Endodermal cell (in vitro differentiated cells): ENCODE results near the gene AAMDC. TPM values are rescaled to one million over a fixed set of nuclear protein-coding genes. Genes with fewer than 3 reads are reported as not detected.
A peak's percentile ranks its signal among the peaks of the same experiment; 100 is the strongest.

Experiments used
- DNase-seq: peaks from one replicate; pipeline ENCODE4 v3.0.0-alpha.2; 2017
- H3K27ac ChIP-seq: 2 replicates; pipeline ENCODE4 v1.5.1; 2013; ENCODE audit warnings: mild to moderate bottlenecking, low read depth, low read length, moderate library complexity
- H3K27me3 ChIP-seq: 2 replicates; pipeline ENCODE4 v1.6.1; 2013; ENCODE audit warnings: mild to moderate bottlenecking, low read length, moderate library complexity; ENCODE audit not compliant: insufficient read depth, control insufficient read depth, poor library complexity, severe bottlenecking
- H3K36me3 ChIP-seq: 2 replicates; pipeline ENCODE4 v1.7.0; 2013; ENCODE audit warnings: mild to moderate bottlenecking, low read length, moderate library complexity; ENCODE audit not compliant: control insufficient read depth, insufficient read depth
- H3K4me1 ChIP-seq: one replicate; pipeline ENCODE4 v1.7.0; 2013; ENCODE audit warnings: low read length; ENCODE audit not compliant: control insufficient read depth, insufficient read depth
- H3K4me3 ChIP-seq: 2 replicates; pipeline ENCODE4 v1.5.1; 2013; ENCODE audit warnings: mild to moderate bottlenecking, low read length, moderate library complexity
- H3K9ac ChIP-seq: 2 replicates; pipeline ENCODE4 v1.6.1; 2013; ENCODE audit warnings: mild to moderate bottlenecking, low read length, moderate library complexity; ENCODE audit not compliant: poor library complexity, severe bottlenecking; ENCODE audit errors: extremely low read depth
- H3K9me3 ChIP-seq: 2 replicates; pipeline ENCODE4 v1.6.1; 2013; ENCODE audit warnings: mild to moderate bottlenecking, low read length, moderate library complexity; ENCODE audit not compliant: control insufficient read depth
- H3K27ac Mint-ChIP-seq: 2 replicates; pipeline ENCODE4 v1.8.0; 2020; ENCODE audit warnings: mixed read lengths
- H3K27me3 Mint-ChIP-seq: 2 replicates; pipeline ENCODE4 v1.8.0; 2021; ENCODE audit warnings: mild to moderate bottlenecking, mixed read lengths; ENCODE audit not compliant: insufficient read depth
- H3K36me3 Mint-ChIP-seq: 2 replicates; pipeline ENCODE4 v1.8.0; 2020; ENCODE audit warnings: low read depth, mixed read lengths
- H3K4me1 Mint-ChIP-seq: 2 replicates; pipeline ENCODE4 v1.8.0; 2020; ENCODE audit warnings: mixed read lengths
- H3K4me3 Mint-ChIP-seq: 2 replicates; pipeline ENCODE4 v1.8.0; 2020; ENCODE audit warnings: mild to moderate bottlenecking, moderate library complexity, mixed read lengths
- H3K9me3 Mint-ChIP-seq: 2 replicates; pipeline ENCODE4 v1.8.0; 2020; ENCODE audit warnings: mild to moderate bottlenecking, mixed read lengths
- WGBS, 2 experiments: methylation state at CpG; one replicate each; pipeline versions ENCODE4 v1.1.5 to v1.1.7; 2013; ENCODE audit warnings: missing lambda C conversion rate in 2 of 2, mixed read lengths in 1 of 2; ENCODE audit not compliant: insufficient coverage in 1 of 2, insufficient read length in 1 of 2; 5-methylcytosine and 5-hydroxymethylcytosine counted together
- total RNA-seq, 2 donors: library from RNA; stranded (reverse); fragmentation: NEBNext Ultra II Directional in 1 of 2; extraction: Animal tissue kit (Norgen Biotek cat#: 25700) in 1 of 2; gene quantifications; 2 replicates in 1 of 2; 3 replicates in 1 of 2; pipeline ENCODE4 v1.2.1, GENCODE V29; 2021
- TF ChIP-seq, protein P1 (sequence below): fragments of 200-600 bp; sonication (generic); conservative IDR thresholded peaks from 2 replicates; pipeline ENCODE4 v1.5.0; 2021; ENCODE audit warnings: antibody characterized with exemption, mild to moderate bottlenecking

AAMDC gene
- total RNA-seq, 2 donors from 2014 or later = 19.0 to 27.0 TPM

DNA sequence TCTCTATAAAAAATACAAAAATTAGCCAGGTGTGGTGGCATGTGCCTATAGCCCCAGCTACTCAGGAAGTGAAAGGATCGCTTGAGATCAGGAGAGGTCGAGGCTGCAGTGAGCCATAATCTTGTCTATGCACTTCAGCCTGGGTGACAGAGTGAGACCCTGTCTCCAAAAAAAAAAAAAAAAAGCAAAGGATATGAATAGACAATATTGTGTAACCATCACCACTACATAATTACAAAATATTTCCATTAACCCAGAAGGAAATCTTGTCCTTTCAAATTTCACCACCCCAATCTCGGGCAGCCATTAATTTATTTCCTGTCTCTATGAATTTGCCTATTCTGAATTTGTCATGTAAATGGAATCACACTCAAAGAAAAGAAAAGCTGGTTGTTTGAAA, 21.6 kb upstream of the AAMDC start:
- TF ChIP-seq, protein P1, sequence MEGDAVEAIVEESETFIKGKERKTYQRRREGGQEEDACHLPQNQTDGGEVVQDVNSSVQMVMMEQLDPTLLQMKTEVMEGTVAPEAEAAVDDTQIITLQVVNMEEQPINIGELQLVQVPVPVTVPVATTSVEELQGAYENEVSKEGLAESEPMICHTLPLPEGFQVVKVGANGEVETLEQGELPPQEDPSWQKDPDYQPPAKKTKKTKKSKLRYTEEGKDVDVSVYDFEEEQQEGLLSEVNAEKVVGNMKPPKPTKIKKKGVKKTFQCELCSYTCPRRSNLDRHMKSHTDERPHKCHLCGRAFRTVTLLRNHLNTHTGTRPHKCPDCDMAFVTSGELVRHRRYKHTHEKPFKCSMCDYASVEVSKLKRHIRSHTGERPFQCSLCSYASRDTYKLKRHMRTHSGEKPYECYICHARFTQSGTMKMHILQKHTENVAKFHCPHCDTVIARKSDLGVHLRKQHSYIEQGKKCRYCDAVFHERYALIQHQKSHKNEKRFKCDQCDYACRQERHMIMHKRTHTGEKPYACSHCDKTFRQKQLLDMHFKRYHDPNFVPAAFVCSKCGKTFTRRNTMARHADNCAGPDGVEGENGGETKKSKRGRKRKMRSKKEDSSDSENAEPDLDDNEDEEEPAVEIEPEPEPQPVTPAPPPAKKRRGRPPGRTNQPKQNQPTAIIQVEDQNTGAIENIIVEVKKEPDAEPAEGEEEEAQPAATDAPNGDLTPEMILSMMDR = no peak
- H3K9me3 ChIP-seq = no peaks in the 10 kb centered on the region
- no peak overlapping the region for H3K4me3 ChIP-seq
- Mint-ChIP-seq H3K9me3 (peaks cover 5% of the 10 kb centered on the region), H3K27me3 (no peaks in the 10 kb centered on the region), H3K4me1 (peaks cover 4% of the 10 kb centered on the region), H3K27ac (no peak overlapping the region), H3K4me3 (no peak overlapping the region), H3K36me3 (peaks cover 22% of the 10 kb centered on the region)
- DNase-seq = no peak
- no peaks in the 10 kb centered on the region for H3K27me3 ChIP-seq
- 80 to 96% methylated on average over 1 to 2 of the region's 3 CpGs for WGBS, 2 experiments
- peaks cover 13% of the 10 kb centered on the region for H3K36me3 ChIP-seq
- no peaks in the 10 kb centered on the region for H3K4me1 ChIP-seq
- no peak overlapping the region for H3K9ac ChIP-seq
- H3K27ac ChIP-seq = no peak overlapping the region

DNA sequence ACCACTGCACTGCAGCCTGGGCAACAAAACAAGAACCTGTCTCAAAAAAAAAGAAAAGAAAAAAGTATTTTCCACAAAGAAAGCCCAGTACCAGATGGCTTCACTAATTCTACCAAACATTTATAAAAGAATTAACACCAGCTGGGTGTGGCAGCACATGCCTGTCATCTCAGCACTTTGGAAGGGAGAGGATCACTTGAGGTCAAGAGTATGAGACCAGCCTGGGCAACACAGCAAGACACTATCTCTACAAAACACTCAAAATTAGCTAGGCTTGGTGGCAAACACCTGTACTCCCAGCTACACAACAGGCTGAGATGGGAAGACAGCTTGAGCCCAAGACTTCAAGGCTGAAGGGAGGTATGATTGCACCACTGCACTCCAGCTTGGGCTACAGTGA, 20.5 kb upstream of the AAMDC start:
- H3K36me3 ChIP-seq = peaks cover 13% of the 10 kb centered on the region
- Mint-ChIP-seq H3K4me3 (no peak overlapping the region), H3K36me3 (peaks cover 19% of the 10 kb centered on the region), H3K27ac (no peak overlapping the region), H3K9me3 (peaks cover 1% of the 10 kb centered on the region), H3K27me3 (no peaks in the 10 kb centered on the region), H3K4me1 (peaks cover 4% of the 10 kb centered on the region)
- no peaks in the 10 kb centered on the region for H3K27me3 ChIP-seq
- H3K9ac ChIP-seq = no peak overlapping the region
- no peaks in the 10 kb centered on the region for H3K9me3 ChIP-seq
- no peak overlapping the region for H3K4me3 ChIP-seq
- TF ChIP-seq, protein P1 = no peak
- H3K27ac ChIP-seq = no peak overlapping the region
- H3K4me1 ChIP-seq = no peaks in the 10 kb centered on the region
- no peak for DNase-seq

DNA sequence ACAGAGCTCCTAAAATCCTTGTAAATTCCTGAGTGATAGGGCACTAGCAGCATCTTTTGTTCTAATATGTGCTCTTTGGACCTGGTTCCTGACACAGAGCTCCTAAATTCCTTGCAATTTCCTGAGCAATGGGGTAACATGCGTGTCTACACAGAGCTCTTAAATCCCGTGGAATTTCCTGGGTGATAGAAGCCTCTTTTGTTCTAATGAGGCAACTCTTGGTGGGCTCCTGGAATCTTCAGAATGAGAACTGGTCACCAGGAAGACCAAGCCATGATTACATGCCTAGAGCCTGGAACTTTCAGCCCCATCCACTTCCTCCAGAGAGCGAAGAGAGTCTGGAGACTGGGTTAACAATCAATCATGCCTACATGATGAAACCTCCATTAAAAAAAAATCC, 19.5 kb upstream of the AAMDC start:
- H3K27ac ChIP-seq = no peak overlapping the region

More for the DNA sequence above, 19.5 kb upstream of the AAMDC start:
- 89 to 90% methylated on average over 2 to 3 of the region's 3 CpGs for WGBS, 2 experiments
- DNase-seq = no peak
- Histone ChIP-seq H3K27me3 (no peaks in the 10 kb centered on the region), H3K4me3 (no peak overlapping the region), H3K9ac (no peak overlapping the region), H3K9me3 (no peaks in the 10 kb centered on the region), H3K4me1 (no peaks in the 10 kb centered on the region), H3K36me3 (peaks cover 13% of the 10 kb centered on the region)
- TF ChIP-seq, protein P1 = no peak
- H3K27me3 Mint-ChIP-seq = no peaks in the 10 kb centered on the region
- H3K4me3 Mint-ChIP-seq = no peak overlapping the region
- peaks cover 1% of the 10 kb centered on the region for H3K9me3 Mint-ChIP-seq
- peaks cover 19% of the 10 kb centered on the region for H3K36me3 Mint-ChIP-seq
- peaks cover 4% of the 10 kb centered on the region for H3K4me1 Mint-ChIP-seq
- peak overlapping the region; percentile 44 for H3K27ac Mint-ChIP-seq
